UCSD-AML1 (cell line): ENCODE data around the gene ART1.
"Not testable (repeated sequence)": the region's sequence is repeated elsewhere in the genome, so short reads cannot be mapped to it uniquely, and the experiment has no call there.

ENCODE experiments used
- DNase-seq: peaks from one replicate; lab custom pipeline; 2025; ENCODE audit not compliant: unreplicated experiment; lab: John Stamatoyannopoulos, UW

The ART1 gene

DNA sequence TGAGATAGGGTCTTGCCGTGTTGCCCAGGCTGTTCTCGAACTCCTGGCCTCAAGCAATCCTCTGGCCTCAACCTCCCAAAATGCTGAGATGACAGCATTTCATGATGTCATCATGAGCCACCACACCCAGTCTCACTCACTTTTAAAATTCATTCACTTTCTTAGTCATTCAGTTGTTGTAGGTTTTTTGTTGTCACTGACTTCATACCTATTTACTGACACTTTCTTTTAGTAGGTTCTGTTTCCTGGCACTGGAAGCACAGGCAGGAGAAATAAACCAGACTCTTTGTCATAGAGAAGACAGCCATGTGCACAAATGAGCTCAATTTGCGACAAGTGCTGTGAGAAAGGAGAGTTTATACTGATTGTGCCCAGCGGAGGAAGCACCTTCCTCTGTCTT is 13.6 kb upstream of the ART1 start:
- DNase-seq = no peak

DNA sequence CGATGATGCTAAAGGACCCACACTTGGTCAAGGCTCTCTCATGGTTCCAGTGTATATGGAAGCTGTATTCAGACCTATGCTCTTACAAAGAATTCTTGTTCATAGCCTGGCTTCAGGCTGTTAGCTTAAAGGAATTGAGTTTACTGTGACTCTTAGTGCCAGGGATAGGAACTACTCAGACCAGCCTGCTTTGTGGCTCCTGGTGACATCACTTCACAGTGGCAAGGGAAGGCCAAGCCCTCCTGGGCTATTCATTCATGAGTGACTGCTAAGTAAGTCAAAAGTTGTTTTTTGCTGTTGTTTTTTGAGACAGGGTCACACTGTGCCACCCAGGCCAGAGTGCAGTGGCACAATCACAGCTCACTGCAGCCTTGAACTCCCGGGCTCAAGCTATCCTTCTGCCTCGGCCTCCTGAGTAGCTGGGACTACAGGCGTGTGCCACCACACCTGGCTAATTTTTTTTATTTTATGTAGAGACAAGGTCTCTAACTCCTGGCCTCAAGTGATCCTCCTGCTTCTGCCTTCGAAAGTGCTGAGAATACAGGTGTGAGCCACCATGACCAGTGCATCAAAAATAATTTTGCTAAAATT is 12.8 kb upstream of the ART1 start:
- DNase-seq = no peak

DNA sequence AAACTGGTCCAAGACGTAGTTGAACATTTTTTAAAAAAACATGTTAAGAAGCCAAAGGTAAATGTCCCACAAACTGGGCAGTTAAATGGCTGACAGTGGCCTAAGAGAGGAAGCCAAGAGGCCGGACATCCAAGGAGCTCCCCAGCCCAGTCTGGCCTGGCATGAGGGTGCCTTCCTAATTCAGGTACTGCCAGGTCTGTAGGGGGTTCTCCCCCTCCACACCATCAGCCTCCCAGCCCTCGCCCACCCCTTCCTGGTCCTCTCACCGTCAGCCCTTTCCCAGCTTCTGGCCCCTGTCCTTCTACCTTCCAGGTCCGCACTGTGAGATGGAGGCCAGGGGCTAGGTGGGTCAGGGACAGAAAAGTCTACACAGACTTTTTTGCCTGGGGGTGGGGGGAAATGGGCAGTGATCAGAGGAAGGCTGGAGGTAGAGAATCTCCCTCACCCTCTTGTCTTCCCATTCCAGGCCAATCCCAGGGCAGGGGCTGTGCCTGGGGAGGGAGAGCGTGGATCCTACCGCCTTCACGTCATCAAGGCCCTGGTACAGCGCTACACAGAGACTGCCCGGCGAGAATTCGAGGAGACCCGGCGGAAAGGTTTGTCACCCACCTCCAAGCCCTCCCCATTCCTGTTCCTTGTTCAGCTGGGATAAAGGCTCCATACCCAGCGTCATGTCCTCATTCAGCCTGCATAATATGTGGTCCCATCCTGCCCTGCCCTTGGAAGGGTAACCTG is 9.1 kb upstream of the ART1 start:
- DNase-seq = no peak

DNA sequence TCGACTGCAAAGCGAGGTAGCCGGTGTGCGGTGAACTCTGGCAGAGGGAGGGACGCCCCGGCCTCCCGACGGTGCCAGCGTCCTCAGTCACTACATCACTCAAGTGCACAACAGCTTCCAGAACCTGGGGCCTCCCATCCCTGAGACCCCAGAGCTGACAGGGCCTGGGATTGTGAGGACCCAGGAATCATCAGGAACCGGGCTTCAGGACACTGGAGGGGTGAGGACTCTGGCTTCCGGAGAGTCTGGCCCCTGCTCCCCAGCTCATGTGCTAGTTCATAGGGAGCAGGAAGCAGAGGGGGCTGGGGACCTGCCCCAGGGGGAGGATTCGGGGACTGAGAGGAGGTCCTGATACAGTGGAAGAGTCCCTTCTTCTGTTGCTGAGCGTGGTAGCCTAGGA is 7.7 kb upstream of the ART1 start:
- DNase-seq = no peak

DNA sequence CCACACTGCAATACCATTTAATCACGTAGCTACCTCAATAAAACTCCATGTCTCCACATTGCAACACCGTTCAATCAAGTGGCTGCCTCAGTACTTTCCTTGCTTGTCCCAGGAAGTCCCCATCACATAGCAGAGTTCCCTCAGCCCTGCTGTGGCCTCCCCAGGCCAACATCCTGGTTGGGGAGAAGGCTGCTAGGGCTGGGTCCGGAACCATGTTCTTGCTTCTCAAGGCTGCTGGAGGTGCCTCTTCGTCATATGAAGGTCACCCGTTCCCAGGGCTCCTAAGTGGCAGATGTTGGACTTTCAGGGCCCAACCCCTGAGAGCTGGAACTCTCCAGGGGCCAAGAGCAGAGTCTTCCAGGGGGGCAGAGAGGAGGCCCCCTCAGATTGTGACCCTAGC is 6.4 kb upstream of the ART1 start:
- no peak for DNase-seq

DNA sequence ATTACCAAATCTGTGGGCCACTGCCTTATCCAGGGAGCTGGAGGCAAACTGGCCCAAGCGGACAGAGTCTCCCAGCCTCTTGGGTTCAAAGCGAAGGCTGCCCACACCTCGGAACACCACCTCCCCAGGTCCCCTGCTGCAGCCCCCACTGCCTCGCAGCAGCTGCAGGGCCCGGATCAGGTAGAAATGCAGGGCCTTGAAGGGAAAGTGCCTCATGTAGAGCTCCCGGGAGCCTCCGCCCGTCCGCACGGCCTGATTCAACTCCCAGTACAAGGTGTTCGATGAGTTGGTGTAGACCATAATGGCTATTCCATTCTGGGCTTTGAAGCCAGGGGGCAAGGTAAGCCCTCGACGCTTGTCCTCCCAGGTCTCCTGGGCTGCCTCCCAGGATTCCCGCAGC is 5.1 kb upstream of the ART1 start:
- DNase-seq = no peak

DNA sequence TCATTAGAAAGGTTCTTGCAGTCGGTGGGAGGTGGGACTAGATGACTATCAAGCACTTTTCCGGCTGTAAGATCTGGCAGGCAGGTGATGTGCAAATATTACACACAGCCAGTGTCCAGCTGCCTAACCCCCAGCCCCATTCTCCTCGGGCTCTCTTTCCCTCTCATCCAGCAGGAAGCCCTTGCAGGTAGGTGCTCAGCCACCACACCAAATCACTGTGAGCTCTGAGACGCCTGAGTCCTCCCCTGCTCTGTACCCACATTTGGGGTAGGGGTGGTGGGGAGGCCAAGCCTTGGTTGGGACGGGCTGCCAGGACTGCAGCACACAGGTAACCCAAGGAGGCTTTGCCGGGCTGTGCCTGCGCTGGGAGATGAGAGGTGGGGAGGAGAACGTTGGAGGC is 3.7 kb upstream of the ART1 start:
- no peak for DNase-seq

DNA sequence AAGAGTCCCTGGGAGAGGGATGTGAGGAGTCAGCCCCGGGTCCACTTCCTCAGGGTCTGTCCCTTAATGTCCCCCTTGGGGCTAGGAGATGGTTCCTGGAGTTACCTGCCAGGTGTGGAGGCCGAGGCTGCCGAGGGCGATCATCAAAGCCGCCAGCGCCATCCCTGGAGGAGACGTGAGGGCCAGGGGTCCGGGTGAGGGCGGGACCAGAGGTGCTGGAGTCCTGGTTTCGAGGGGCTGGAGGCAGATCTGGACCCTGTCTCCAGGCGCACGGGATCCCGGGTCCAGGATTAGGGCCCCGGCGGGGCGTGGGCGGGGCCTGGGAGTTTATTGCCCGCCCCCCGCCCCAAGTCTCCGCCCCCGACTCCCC is 3.2 kb upstream of the ART1 start, which contains the start of gene ART5:
ART5 (minus strand) TSS at position 292 of the 370 bp plus-strand sequence; CDS start at position 162, 130 bp downstream.
- DNase-seq = no peak

DNA sequence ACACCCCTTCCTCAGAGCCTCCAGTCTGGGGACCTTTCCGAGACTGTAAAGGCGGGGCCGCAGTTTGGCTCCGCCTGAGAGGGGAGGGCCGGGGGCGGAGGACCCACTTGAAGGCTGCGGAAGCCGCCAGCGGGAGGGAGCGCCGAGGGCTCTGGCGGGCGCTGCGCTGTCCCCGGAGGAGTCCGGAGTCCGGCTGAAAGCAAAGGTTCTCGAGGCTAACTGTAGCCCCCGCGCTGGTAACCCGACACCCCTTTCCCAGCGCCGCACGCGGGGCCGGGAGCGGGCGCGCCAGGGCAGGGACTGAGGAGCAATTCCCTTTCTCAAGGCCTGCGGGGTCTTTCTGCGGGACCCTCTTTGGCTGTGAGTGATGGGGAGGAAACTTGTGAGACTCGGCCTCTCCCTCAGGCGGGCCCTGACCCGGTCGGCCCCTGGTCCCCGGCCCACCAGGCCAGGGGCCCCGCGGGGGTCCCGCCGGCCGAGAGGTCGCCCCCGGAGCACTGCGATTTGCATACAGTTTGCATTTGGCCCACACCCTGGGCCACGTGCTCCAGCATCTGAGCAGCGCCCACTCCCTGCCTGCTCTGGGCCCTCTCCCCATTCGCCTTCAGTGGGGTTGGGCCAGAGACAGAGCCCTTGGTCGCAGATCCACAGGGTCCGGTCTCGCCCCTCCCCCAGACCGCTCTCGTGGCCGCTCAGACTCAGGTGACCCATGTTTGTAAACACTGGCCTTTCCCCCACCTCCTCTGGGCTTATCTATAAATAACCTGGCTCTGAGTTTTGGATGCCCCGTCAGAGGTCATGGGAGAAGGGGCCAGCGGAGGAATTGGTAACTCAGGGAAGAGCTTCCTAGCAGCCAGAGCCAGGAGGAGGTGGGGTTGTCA is 2.6 kb upstream of the ART1 start:
- no peak for DNase-seq

DNA sequence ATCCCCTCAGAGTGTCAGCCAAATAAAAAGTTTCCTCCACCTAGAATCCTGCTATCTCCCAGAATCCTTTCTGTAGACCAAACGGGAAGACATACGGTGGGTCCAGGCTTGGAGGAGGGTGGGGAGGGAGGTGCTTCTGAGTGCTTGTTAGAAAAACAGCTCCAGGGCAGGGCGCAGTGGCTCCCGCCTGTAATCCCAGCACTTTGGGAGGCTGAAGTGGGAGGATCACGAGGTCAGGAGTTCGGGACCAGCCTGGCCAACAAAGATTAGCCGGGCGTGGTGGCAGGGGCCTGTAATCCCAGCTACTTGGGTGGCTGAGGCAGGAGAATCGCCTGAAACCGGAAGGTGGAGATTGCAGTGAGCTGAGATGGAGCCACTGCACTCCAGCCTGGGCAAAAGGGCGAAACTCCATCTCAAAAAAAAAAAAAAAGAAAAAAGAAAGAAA is 1.8 kb upstream of the ART1 start:
- DNase-seq = not testable (repeated sequence)

DNA sequence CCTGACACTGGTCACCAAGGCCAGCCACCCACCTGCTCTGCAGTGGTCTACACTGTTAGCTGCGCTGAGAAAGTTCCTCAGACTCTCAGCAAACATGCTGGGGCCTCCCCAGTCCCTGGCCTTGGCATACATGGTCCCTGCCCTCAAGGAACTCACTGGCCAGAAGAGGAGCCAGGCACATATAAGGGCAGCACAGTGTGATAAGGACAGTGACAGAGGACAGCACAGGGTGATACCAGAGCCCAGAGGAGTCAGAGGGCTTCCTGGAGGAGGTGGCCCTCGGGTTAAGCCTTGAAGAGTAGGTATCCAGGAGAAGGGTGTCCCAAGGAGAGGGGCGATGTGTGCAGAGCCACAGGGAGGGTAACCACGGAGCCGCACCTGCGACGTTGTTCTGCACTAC is 624 bp downstream of the ART1 start:
- no peak for DNase-seq

DNA sequence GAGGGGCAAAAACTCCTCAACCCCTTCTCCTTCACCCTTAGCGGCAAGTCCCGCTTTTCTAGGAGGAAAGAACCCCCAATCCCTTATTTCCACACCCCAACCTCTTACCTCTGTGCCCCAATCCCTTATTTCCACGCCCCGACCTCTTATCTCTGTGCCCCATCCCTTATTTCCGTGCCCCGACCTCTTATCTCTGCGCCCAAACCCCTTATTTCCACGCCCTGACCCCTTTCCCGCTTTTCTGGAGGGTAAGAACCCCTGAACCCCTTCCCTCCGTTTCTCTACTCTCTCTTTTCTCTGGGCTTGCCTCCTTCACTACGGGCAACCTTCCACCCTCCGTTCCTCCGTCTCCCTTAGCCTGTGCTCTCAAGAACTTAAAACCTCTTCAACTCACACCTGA is 3.9 kb downstream of the ART1 start:
- not testable (repeated sequence) for DNase-seq

DNA sequence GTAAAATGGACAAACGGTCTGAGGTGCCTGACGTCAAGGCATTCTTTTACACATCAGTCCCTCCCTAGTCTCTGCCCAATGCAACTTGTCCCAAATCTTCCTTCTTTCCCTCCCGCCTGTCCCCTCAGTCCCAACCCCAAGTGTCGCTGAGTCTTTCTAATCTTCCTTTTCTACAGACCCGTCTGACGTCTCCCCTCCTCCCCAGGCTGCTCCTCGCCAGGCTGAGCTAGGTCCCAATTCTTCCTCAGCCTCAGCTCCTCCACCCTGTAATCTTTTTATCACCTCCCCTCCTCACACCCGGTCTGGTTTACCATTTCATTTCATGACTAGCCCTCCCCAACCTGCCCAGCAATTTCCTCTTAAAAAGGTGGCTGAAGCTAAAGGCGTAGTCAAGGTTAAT is 4.4 kb downstream of the ART1 start:
- not testable (repeated sequence) for DNase-seq

DNA sequence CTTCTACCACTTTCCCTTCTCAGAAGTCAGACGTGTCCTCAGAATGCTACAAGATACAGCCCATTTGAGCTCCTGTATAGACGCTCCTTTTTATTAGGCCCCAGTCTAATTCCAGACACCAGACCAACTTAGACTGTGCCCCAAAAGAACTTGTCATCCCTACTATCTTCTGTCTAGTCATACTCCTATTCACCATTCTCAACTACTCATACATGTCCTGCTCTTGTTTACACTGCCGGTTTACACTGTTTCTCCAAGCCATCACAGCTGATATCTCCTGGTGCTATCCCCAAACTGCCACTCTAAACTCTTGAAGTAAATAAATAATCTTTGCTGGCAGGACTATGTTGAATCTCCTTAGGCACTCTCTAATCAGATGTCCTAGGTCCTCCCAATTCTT is 7.6 kb downstream of the ART1 start:
- not testable (repeated sequence) for DNase-seq

DNA sequence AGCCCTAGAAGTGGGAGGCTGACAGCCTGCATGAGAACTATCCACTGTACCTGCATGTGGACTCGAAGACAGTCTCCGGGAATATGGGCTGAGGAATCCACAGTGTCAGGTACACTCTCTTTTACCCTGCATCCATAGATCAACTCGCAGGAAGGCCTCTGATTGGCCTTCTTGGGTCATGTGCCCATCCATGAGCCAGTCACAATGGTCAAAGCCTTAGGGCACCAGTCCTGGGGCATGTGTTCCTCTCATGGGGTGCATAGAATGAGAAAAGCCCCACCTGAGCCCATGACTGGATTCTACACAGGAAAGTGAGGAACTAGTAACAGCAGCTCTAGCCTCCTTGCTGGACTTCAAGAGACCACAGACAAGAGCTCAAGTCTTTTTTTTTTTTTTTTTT is 10.6 kb downstream of the ART1 start:
- DNase-seq = no peak

DNA sequence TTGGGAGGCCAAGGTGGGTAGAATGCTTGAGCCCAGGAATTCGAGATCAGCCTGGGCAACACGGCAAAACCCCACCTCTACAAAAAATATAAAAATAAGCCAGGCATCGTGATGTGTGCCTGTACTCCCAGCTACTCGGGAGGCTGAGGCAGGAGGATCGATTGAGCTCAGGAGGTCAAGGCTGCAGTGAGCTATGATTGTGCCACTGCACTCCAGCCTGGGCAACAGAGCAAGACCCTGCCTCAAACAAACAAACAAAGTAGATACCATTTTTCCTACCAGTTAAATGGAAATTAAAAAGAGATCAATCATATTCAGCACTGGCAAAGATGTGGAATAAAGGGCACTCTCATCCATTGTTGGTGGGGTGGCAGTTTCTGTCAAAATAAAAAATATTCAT is 12.4 kb downstream of the ART1 start:
- not testable (repeated sequence) for DNase-seq

DNA sequence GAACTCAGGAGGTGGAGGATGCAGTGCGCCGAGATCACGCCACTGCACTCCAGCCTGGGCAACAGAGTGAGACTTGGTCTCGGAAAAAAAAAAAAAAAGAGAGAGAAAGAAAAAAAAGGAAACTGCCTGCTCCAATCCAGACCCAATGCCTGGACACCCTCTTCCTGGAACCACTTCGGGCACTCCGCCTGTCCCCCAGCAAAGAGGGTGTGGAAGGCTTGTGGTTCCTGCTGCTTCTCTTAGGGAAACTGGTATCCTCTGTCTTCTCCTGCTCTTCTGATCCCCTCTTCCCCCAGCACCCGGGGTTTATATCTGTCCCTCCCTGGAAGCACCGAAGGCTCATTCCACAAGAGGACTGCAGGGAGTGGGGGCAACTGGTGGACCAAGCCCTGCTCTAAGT is 13.3 kb downstream of the ART1 start:
- DNase-seq = no peak

DNA sequence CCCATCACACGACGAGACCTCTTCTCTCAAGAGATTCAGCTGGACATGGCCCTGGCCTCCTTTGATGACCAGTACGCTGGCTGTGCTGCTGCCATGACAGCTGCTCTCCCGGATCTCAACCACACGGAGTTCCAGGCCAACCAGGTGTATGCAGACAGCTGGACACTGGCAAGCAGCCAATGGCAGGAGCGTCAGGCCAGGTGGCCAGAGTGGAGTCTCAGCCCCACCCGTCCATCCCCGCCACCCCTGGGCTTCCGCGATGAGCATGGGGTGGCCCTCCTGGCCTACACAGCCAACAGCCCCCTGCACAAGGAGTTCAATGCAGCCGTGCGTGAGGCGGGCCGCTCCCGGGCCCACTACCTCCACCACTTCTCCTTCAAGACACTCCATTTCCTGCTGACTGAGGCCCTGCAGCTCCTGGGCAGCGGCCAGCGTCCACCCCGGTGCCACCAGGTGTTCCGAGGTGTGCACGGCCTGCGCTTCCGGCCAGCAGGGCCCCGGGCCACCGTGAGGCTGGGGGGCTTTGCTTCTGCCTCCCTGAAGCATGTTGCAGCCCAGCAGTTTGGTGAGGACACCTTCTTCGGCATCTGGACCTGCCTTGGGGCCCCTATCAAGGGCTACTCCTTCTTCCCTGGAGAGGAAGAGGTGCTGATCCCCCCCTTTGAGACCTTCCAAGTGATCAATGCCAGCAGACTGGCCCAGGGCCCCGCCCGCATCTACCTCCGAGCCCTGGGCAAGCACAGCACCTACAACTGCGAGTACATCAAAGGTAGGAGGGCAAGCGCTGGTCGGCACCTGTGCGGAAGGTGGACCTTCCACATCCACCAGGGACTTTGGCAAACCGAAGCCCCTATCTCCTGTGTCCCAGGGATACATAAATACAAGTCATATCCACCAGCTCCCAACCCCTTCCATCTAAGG is 14.9 kb downstream of the ART1 start:
- DNase-seq = no peak

DNA sequence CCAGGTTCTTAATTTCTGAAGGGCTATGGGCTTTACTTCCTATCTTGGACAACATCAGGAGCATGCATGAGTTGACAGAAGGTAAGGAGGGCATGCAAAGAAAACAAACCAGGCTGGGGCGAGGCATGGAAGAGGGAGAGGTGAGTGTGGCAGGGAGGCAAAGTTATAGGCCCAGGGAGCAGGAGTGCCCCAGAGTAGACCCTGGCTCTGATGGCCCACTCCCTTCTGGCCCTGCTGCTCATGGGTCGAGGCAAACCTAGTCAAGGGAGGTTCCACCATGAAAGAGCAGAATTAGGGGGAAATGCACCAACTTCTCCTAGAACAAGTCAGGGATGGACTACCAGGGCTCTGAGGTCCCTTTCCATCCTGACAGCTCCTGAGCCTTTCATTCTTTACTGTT is 16.0 kb downstream of the ART1 start:
- DNase-seq = no peak

DNA sequence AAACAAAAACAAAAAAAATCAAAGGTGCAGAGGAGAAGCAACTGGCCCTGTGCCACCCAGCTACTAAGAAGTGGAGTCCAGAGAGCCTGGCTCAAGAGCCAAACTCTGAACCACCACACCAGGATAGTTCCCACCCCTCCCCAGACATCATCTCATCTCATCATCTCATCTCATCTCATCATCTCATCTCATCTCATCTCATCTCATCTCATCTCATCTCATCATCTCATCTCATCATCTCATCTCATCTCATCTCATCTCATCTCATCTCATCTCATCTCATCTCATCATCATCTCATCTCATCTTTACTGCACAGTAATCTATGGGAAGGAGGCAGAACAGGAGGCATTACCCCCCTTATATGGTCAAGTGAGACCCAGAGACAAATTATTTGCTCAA is 17.9 kb downstream of the ART1 start:
- no peak for DNase-seq
